Neural progenitor cell (in vitro differentiated cells): ENCODE data around the gene IFITM2. TPM values are rescaled to one million over a fixed set of nuclear protein-coding genes. Genes with fewer than 3 reads are reported as not detected.

Source experiments
- DNase-seq: peaks from one replicate; pipeline ENCODE4 v3.0.0-alpha.2; 2016; ENCODE audit warnings: low spot score
- H2AFZ ChIP-seq: fragments of 200-600 bp; sonication (generic); replicated peaks from 2 replicates; pipeline ENCODE4 v1.6.1; 2016; ENCODE audit warnings: antibody characterized with exemption
- H3F3A ChIP-seq: fragments of 200-600 bp; sonication (generic); 2 replicates; pipeline ENCODE4 v1.6.1; 2016; ENCODE audit warnings: antibody characterized with exemption, low read depth
- H3K27ac ChIP-seq: fragments of 200-600 bp; sonication (generic); 2 replicates; pipeline ENCODE4 v1.5.1; 2016; ENCODE audit warnings: mild to moderate bottlenecking
- H3K27me3 ChIP-seq: fragments of 200-600 bp; sonication (generic); 2 replicates; pipeline ENCODE4 v1.6.1; 2016; ENCODE audit warnings: mild to moderate bottlenecking, moderate library complexity
- H3K36me3 ChIP-seq: fragments of 200-600 bp; sonication (generic); 2 replicates; pipeline ENCODE4 v1.5.1; 2016
- H3K4me1 ChIP-seq: fragments of 200-600 bp; sonication (generic); 2 replicates; pipeline ENCODE4 v1.6.1; 2016; ENCODE audit warnings: mixed run types
- H3K4me2 ChIP-seq: fragments of 200-600 bp; sonication (generic); 2 replicates; pipeline ENCODE4 v1.6.1; 2016
- H3K4me3 ChIP-seq: fragments of 200-600 bp; sonication (generic); 2 replicates; pipeline ENCODE4 v1.5.1; 2016
- H3K79me2 ChIP-seq: fragments of 200-600 bp; sonication (generic); 2 replicates; pipeline ENCODE4 v1.6.1; 2016; ENCODE audit warnings: low read depth
- H3K9ac ChIP-seq: fragments of 200-600 bp; sonication (generic); 2 replicates; pipeline ENCODE4 v1.6.1; 2016
- H3K9me3 ChIP-seq: fragments of 200-600 bp; sonication (generic); 2 replicates; pipeline ENCODE4 v1.5.1; 2016; ENCODE audit warnings: low read depth
- H4K20me1 ChIP-seq: fragments of 200-600 bp; sonication (generic); 2 replicates; pipeline ENCODE4 v1.6.1; 2016; ENCODE audit warnings: low read depth
- H3K27ac Mint-ChIP-seq: 3 replicates; pipeline ENCODE4 v1.8.0; 2021; ENCODE audit warnings: mixed read lengths
- H3K27me3 Mint-ChIP-seq: 2 replicates; pipeline ENCODE4 v1.8.0; 2022; ENCODE audit warnings: low read depth, mild to moderate bottlenecking, inconsistent platforms, moderate library complexity, mixed read lengths; ENCODE audit not compliant: insufficient read depth
- H3K36me3 Mint-ChIP-seq: 3 replicates; pipeline ENCODE4 v1.8.0; 2021; ENCODE audit warnings: mixed read lengths
- H3K4me1 Mint-ChIP-seq: 3 replicates; pipeline ENCODE4 v1.8.0; 2021; ENCODE audit warnings: mixed read lengths
- H3K4me3 Mint-ChIP-seq: 3 replicates; pipeline ENCODE4 v1.8.0; 2021; ENCODE audit warnings: mild to moderate bottlenecking, moderate library complexity, mixed read lengths
- H3K9me3 Mint-ChIP-seq: 3 replicates; pipeline ENCODE4 v1.8.0; 2020; ENCODE audit warnings: mixed read lengths
- CTCF ChIP-seq: fragments of 200-600 bp; sonication (generic); IDR thresholded peaks from 2 replicates; pipeline ENCODE4 v1.5.1; 2017; ENCODE audit warnings: antibody characterized with exemption, mild to moderate bottlenecking
- EZH2 ChIP-seq: fragments of 200-600 bp; sonication (generic); IDR thresholded peaks from 2 replicates; pipeline ENCODE4 v1.6.1; 2017; ENCODE audit warnings: antibody characterized with exemption, mild to moderate bottlenecking, moderate library complexity
- EZH2phosphoT487 ChIP-seq: fragments of 200-600 bp; sonication (generic); IDR thresholded peaks from 2 replicates; pipeline ENCODE4 v1.6.1; 2017; ENCODE audit warnings: antibody characterized with exemption
- total RNA-seq: library from RNA; depleted of rRNA; stranded (reverse); fragments of >200 nt; gene quantifications from 2 replicates; pipeline ENCODE4 v1.2.3, GENCODE V29; 2015; ENCODE audit warnings: low replicate concordance

The IFITM2 gene
- total RNA-seq, 1 donor from 2014 or later = 10.5 TPM

- H3K27me3 ChIP-seq = no peaks in the 10 kb centered on the region
- no peak for DNase-seq
- H3K36me3 Mint-ChIP-seq = no peaks in the 10 kb centered on the region
- peaks cover 4% of the 10 kb centered on the region for H3F3A ChIP-seq
- peaks cover 19% of the 10 kb centered on the region for H3K4me1 Mint-ChIP-seq
- H2AFZ ChIP-seq = no peak overlapping the region
- no peak overlapping the region for H3K27ac ChIP-seq
- TF ChIP-seq EZH2phosphoT487 (no peak), EZH2 (no peak), CTCF (no peak)
- H3K9me3 Mint-ChIP-seq = no peaks in the 10 kb centered on the region
- no peak overlapping the region for H3K9ac ChIP-seq
- H3K79me2 ChIP-seq = no peaks in the 10 kb centered on the region
- H3K4me3 Mint-ChIP-seq = no peak overlapping the region
- H3K4me1 ChIP-seq = peaks cover 13% of the 10 kb centered on the region
- no peak overlapping the region for H3K27ac Mint-ChIP-seq
- H3K36me3 ChIP-seq = no peaks in the 10 kb centered on the region
- H4K20me1 ChIP-seq = no peaks in the 10 kb centered on the region
- no peak overlapping the region for H3K4me2 ChIP-seq
- H3K9me3 ChIP-seq = no peaks in the 10 kb centered on the region
- peaks cover 5% of the 10 kb centered on the region for H3K27me3 Mint-ChIP-seq
- H3K4me3 ChIP-seq = no peak overlapping the region
These were observed 12.1 kb upstream of the IFITM2 start for GRCh38 chr11:295351-296170.

- DNase-seq = no peak
- Histone ChIP-seq H3K4me1 (peaks cover 13% of the 10 kb centered on the region), H4K20me1 (no peaks in the 10 kb centered on the region), H3K9ac (no peak overlapping the region), H2AFZ (no peak overlapping the region), H3K27ac (no peak overlapping the region), H3K9me3 (no peaks in the 10 kb centered on the region), H3K4me3 (no peak overlapping the region), H3K36me3 (no peaks in the 10 kb centered on the region), H3K4me2 (no peak overlapping the region), H3K79me2 (no peaks in the 10 kb centered on the region), H3F3A (peaks cover 6% of the 10 kb centered on the region), H3K27me3 (no peaks in the 10 kb centered on the region)
- peaks cover 18% of the 10 kb centered on the region for H3K4me1 Mint-ChIP-seq
- no peaks in the 10 kb centered on the region for H3K36me3 Mint-ChIP-seq
- H3K9me3 Mint-ChIP-seq = peaks cover 3% of the 10 kb centered on the region
- H3K4me3 Mint-ChIP-seq = no peak overlapping the region
- no peak overlapping the region for H3K27ac Mint-ChIP-seq
- TF ChIP-seq CTCF (no peak), EZH2phosphoT487 (no peak), EZH2 (no peak)
- peaks cover 5% of the 10 kb centered on the region for H3K27me3 Mint-ChIP-seq
These were observed 11.2 kb upstream of the IFITM2 start for GRCh38 chr11:296171-297050.

GRCh38 chr11:297051-297585 is 10.5 kb upstream of the IFITM2 start:
- Mint-ChIP-seq H3K27ac (peak overlapping the region; percentile 92), H3K9me3 (peaks cover 4% of the 10 kb centered on the region), H3K4me1 (peaks cover 17% of the 10 kb centered on the region), H3K4me3 (no peak overlapping the region), H3K27me3 (peaks cover 3% of the 10 kb centered on the region), H3K36me3 (no peaks in the 10 kb centered on the region)
- Histone ChIP-seq H2AFZ (no peak overlapping the region), H3K9me3 (no peaks in the 10 kb centered on the region), H3K4me2 (no peak overlapping the region), H3K79me2 (no peaks in the 10 kb centered on the region), H3K9ac (no peak overlapping the region), H4K20me1 (no peaks in the 10 kb centered on the region), H3K27me3 (no peaks in the 10 kb centered on the region), H3K36me3 (no peaks in the 10 kb centered on the region), H3K27ac (no peak overlapping the region), H3F3A (peaks cover 6% of the 10 kb centered on the region), H3K4me3 (no peak overlapping the region), H3K4me1 (peaks cover 13% of the 10 kb centered on the region)
- no peak for DNase-seq
- TF ChIP-seq CTCF (no peak), EZH2 (no peak), EZH2phosphoT487 (no peak)
